NCI-H2029 (cell line): Measurements from ENCODE around the gene PIK3C2B.
A peak's percentile ranks its signal among the peaks of the same experiment; 100 is the strongest.
"Not testable (repeated sequence)": the region's sequence is repeated elsewhere in the genome, so short reads cannot be mapped to it uniquely, and the experiment has no call there.

Source experiments
- DNase-seq: peaks from one replicate; lab custom pipeline; 2025; lab: John Stamatoyannopoulos, UW

PIK3C2B gene

GRCh38 chr1:204507317-204508105, 12.9 kb upstream of the PIK3C2B start:
- DNase-seq, result peak; percentile 15

- DNase-seq, result peak; percentile 75
Measured at GRCh38 chr1:204506969-204507316, 12.3 kb upstream of the PIK3C2B start.

- peak; percentile 74 for DNase-seq
Measured at GRCh38 chr1:204506201-204506968, 11.8 kb upstream of the PIK3C2B start.

- DNase-seq, result no peak
Measured at GRCh38 chr1:204505674-204506200, 11.1 kb upstream of the PIK3C2B start.

- peak; percentile 5 for DNase-seq
Measured at GRCh38 chr1:204503913-204504519, 9.4 kb upstream of the PIK3C2B start.

- peak; percentile 20 for DNase-seq
Measured at GRCh38 chr1:204503122-204503912, 8.7 kb upstream of the PIK3C2B start.

- no peak for DNase-seq
Measured at GRCh38 chr1:204502241-204502640, 7.6 kb upstream of the PIK3C2B start.

GRCh38 chr1:204499511-204500468, 5.2 kb upstream of the PIK3C2B start:
- DNase-seq, result no peak

- no peak for DNase-seq
Measured at GRCh38 chr1:204498981-204499380, 4.4 kb upstream of the PIK3C2B start.

GRCh38 chr1:204495777-204496176, 1.2 kb upstream of the PIK3C2B start:
- no peak for DNase-seq

- no peak for DNase-seq
Measured at GRCh38 chr1:204495078-204495753, 611 bp upstream of the PIK3C2B start.

- DNase-seq, result peak; percentile 32
Measured at GRCh38 chr1:204493984-204494280, 673 bp downstream of the PIK3C2B start.

GRCh38 chr1:204493145-204493983, 1.2 kb downstream of the PIK3C2B start:
- DNase-seq, result peak; percentile 43

- DNase-seq, result no peak
Measured at GRCh38 chr1:204491655-204492054, 3.0 kb downstream of the PIK3C2B start.

GRCh38 chr1:204487256-204487615, 7.4 kb downstream of the PIK3C2B start:
- no peak for DNase-seq

- DNase-seq, result not testable (repeated sequence)
Measured at GRCh38 chr1:204486513-204487255, 7.9 kb downstream of the PIK3C2B start.

- no peak for DNase-seq
Measured at GRCh38 chr1:204483791-204484190, 10.8 kb downstream of the PIK3C2B start.

GRCh38 chr1:204480515-204480914, 14.1 kb downstream of the PIK3C2B start:
- no peak for DNase-seq
